ENCODE measurements around the gene NCKAP5L. TPM values are rescaled to one million over a fixed set of nuclear protein-coding genes. Genes with fewer than 3 reads are reported as not detected.

Gene NCKAP5L, protein sequence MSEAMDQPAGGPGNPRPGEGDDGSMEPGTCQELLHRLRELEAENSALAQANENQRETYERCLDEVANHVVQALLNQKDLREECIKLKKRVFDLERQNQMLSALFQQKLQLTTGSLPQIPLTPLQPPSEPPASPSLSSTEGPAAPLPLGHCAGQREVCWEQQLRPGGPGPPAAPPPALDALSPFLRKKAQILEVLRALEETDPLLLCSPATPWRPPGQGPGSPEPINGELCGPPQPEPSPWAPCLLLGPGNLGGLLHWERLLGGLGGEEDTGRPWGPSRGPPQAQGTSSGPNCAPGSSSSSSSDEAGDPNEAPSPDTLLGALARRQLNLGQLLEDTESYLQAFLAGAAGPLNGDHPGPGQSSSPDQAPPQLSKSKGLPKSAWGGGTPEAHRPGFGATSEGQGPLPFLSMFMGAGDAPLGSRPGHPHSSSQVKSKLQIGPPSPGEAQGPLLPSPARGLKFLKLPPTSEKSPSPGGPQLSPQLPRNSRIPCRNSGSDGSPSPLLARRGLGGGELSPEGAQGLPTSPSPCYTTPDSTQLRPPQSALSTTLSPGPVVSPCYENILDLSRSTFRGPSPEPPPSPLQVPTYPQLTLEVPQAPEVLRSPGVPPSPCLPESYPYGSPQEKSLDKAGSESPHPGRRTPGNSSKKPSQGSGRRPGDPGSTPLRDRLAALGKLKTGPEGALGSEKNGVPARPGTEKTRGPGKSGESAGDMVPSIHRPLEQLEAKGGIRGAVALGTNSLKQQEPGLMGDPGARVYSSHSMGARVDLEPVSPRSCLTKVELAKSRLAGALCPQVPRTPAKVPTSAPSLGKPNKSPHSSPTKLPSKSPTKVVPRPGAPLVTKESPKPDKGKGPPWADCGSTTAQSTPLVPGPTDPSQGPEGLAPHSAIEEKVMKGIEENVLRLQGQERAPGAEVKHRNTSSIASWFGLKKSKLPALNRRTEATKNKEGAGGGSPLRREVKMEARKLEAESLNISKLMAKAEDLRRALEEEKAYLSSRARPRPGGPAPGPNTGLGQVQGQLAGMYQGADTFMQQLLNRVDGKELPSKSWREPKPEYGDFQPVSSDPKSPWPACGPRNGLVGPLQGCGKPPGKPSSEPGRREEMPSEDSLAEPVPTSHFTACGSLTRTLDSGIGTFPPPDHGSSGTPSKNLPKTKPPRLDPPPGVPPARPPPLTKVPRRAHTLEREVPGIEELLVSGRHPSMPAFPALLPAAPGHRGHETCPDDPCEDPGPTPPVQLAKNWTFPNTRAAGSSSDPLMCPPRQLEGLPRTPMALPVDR (N-terminal part only)
- total RNA-seq (10 to 100 TPM; 19.9 to 29.4 (median 23.6) TPM), polyA plus RNA-seq (10 to 100 TPM in 1 of 3 donors, 1 to 10 TPM in 2; 3.6 to 15.3 (median 7.0) TPM)
- long read RNA-seq, donor 1, full-length matches to known transcripts, result 2 of 2 reads
- long read RNA-seq, donor 1, partial matches to known transcripts, result 0 of 2 reads
- long read RNA-seq, donor 1, other reads (novel, unspliced or antisense), result 0 of 2 reads
- long read RNA-seq, donor 2, full-length matches to known transcripts, result 3 of 3 reads
- long read RNA-seq, donor 2, partial matches to known transcripts, result 0 of 3 reads
- long read RNA-seq, donor 2, other reads (novel, unspliced or antisense), result 0 of 3 reads

DNA sequence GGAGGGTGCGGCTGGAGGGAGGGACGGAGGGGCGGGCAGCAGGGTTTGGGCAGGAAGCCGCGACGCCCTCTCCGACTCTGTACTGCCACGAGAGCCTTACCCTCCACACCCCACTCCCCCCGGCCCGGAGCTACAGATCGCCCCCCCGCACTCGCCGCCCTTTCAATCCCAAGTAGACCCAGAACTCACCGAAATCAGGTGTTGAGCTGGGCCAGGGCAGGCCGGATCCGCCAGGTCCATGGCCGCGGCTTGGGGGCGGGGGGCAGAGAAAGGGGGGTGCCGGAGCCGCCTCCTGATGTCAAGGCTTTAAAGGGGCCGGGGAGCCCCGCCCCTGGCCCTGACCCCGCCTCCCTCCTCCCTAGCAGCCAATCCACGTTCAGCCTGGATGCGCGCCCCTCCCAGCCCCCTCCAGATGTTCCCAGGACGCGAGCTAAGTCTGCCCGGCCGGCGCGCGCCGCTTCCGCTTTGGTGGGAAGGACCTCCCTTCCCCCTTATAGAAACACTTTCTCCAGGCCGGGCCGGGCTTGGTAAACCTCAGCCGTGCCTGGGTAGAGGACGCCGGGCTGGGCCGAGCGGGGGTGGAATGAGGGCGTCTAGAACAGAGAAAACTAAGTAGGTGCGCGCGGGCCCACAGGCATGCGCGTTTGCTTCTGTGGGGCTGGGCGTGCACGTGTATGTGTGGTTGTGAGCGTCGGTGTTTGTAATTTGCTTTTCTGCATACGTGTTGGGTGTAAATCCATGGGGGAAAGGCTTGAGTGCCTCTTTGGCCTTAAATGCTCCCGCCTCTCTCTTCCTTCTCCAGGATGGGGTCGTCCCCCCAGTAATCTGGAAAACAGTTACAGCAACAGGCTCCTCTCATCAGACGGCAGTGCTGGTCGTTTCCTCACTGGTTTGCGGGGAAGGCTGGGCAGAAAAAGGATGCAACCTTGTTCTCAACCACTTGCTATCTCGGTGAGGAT lies at the start of gene NCKAP5L:
TSS of gene NCKAP5L (minus strand) at position 281 of the 959 bp plus-strand sequence. CDS start 24,369 bp downstream, outside the sequence.
- TF ChIP-seq POLR2A (IDR thresholded peaks at IDR 0.05) (no peak), POLR2AphosphoS5 (IDR thresholded peaks at IDR 0.05) (peak; percentile 90 to 93 (median 92))
- TF ChIP-seq, protein P1, sequence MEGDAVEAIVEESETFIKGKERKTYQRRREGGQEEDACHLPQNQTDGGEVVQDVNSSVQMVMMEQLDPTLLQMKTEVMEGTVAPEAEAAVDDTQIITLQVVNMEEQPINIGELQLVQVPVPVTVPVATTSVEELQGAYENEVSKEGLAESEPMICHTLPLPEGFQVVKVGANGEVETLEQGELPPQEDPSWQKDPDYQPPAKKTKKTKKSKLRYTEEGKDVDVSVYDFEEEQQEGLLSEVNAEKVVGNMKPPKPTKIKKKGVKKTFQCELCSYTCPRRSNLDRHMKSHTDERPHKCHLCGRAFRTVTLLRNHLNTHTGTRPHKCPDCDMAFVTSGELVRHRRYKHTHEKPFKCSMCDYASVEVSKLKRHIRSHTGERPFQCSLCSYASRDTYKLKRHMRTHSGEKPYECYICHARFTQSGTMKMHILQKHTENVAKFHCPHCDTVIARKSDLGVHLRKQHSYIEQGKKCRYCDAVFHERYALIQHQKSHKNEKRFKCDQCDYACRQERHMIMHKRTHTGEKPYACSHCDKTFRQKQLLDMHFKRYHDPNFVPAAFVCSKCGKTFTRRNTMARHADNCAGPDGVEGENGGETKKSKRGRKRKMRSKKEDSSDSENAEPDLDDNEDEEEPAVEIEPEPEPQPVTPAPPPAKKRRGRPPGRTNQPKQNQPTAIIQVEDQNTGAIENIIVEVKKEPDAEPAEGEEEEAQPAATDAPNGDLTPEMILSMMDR (IDR thresholded peaks at IDR 0.05 in 8 of 11, conservative IDR thresholded peaks at IDR 0.05 in 3 of 11), result peak in 1 of 11 experiments; percentile 11
- WGBS, 5 donors, result 0 to 1% (median 1%) methylated on average over 33 to 61 of the region's 61 CpGs
- intact Hi-C loops (cut with DNase I; ENCODE audit: low total_unique reads), result no loop called here
- Histone ChIP-seq H3K4me3 (peak within 1 kb of the TSS; percentile 72 to 97 (median 85)), H3K27ac (peak within 1 kb of the TSS; percentile 66 to 93 (median 88)), H3K36me3 (peaks cover 0 to under 1% (median 0%) of the 10 kb centered on the region in 6 donors), H3K4me1 (peaks cover 21 to 57% (median 45%) of the 10 kb centered on the region in 6 donors), H3K27me3 (replicated peaks in 1 of 7) (no peaks in the 10 kb centered on the region), H3K9me3 (no peaks in the 10 kb centered on the region)
- peak; percentile 98 for DNase-seq

DNA sequence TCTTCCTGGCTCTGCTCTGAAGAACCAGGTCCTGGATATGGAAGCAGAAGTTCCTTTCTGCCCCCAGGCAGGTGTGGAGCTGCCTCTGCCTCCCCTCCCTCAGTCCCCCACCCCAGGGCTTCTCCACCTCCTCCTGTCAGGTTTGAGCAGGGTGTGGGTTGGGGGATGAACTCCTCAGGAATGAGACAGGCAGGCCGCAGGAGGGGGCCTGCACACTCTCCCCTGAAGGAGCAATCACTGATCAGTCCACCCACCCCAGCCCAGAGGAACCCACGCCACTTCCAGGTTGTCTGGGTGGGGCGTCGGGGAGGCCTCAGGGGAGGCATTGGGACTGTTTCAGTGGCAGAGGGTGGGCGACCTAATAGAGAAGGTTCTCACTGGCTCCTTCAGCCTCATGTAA lies 48.9 kb upstream of the NCKAP5L start:
- H3K27me3 ChIP-seq (replicated peaks in 1 of 7), result no peaks in the 10 kb centered on the region
- H3K4me1 ChIP-seq, result peaks cover 0 to 8% (median 0%) of the 10 kb centered on the region in 6 donors
- no peaks in the 10 kb centered on the region for H3K36me3 ChIP-seq
- WGBS, 5 donors, result 60 to 78% (median 71%) methylated on average over 2 to 5 of the region's 5 CpGs; no CpG with 5 or more reads in 1 of the 5 donors
- no peaks in the 10 kb centered on the region for H3K9me3 ChIP-seq
- H3K4me3 ChIP-seq, result no peak overlapping the region
- no peak overlapping the region for H3K27ac ChIP-seq
- intact Hi-C loops (cut with DNase I; ENCODE audit: low total_unique reads), result no loop called here
- no peak for TF ChIP-seq POLR2AphosphoS5 (IDR thresholded peaks at IDR 0.05)
- TF ChIP-seq, protein P1 (IDR thresholded peaks at IDR 0.05 in 8 of 11, conservative IDR thresholded peaks at IDR 0.05 in 3 of 11), result no peak
- no peak for TF ChIP-seq POLR2A (IDR thresholded peaks at IDR 0.05)
- peak; percentile 41 for DNase-seq

DNA sequence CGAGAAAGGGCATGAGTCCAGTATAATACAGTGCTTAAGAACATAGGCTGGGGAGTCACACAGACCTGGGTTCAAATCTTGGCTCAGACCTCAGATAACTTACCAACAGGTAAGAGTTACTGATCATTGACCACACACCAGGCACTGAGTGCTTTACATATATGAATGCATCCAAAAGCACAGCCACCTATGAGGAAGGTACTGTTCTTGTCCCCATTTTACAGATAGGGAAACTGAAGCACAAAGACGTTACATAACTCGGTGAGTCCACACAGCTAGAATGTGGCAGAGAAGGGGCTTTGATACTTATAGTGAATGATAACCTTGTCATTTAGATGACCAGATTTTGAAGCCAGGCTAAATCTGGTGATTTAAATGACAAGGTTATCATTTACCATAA lies 47.9 kb upstream of the NCKAP5L start:
- DNase-seq, result no peak
- Histone ChIP-seq H3K9me3 (no peaks in the 10 kb centered on the region), H3K36me3 (no peaks in the 10 kb centered on the region), H3K4me3 (no peak overlapping the region), H3K27me3 (replicated peaks in 1 of 7) (no peaks in the 10 kb centered on the region), H3K27ac (no peak overlapping the region), H3K4me1 (peaks cover 0 to 8% (median 0%) of the 10 kb centered on the region in 6 donors)
- WGBS, 5 donors, result 90 to 95% (median 93%) methylated on average over 3 of the region's 3 CpGs
- intact Hi-C loops (cut with DNase I; ENCODE audit: low total_unique reads), result no loop called here
- TF ChIP-seq POLR2AphosphoS5 (IDR thresholded peaks at IDR 0.05) (no peak), POLR2A (IDR thresholded peaks at IDR 0.05) (no peak)
- TF ChIP-seq, protein P1 (IDR thresholded peaks at IDR 0.05 in 8 of 11, conservative IDR thresholded peaks at IDR 0.05 in 3 of 11), result no peak
